NAMALWA (cell line): ENCODE results near the gene RNF144A.

Experiments
- DNase-seq: peaks from one replicate; pipeline ENCODE4 v3.0.0-alpha.2; 2015; ENCODE audit warnings: low spot score

The RNF144A gene

DNA sequence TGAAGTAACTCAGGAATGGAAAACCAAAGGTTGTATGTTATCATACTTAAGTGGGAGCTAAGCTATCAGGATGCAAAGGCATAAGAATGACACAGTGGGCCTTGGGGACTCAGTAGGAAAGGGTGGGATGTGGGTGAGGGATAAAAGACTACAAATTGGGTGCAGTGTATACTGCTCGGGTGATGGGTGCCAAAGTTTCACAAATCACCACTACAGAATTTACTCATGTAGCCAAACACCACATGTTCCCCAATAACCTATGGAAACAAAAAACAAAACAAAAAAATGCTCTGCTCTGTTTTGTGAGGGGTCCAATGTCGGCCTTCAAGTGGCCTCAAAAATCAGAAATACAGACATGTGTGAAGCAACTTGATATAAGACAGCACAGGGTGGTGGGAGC is 8.9 kb upstream of the RNF144A start:
- no peak for DNase-seq

- peak; percentile 38 for DNase-seq
Measured at GRCh38 chr2:6909431-6910385, 7.5 kb upstream of the RNF144A start.

- DNase-seq, result no peak
Measured at GRCh38 chr2:6911721-6912120, 5.5 kb upstream of the RNF144A start.

- DNase-seq, result no peak
Measured at GRCh38 chr2:6913415-6914157, 3.6 kb upstream of the RNF144A start.

DNA sequence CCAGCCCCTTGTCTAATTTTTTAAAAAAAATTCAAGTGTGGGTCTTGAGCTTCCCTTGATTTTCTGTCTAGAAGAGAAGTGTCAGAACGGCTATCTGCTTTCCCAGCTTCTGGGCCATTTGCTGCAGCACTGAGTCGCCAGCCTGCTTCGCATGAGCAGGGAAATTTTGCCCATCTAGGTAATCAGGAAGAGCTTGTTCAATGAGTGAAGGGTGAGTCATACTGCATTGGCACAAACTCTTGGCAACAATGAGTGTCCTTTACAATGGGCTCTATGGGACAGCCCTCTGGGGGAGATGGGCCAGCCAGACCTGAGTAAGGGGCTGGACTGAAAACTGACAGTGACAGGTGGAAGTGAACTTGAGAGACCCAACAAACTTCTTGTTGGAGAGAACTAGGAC is 2.4 kb upstream of the RNF144A start:
- DNase-seq, result no peak

GRCh38 chr2:6915399-6915798 is 1.8 kb upstream of the RNF144A start:
- no peak for DNase-seq

- no peak for DNase-seq
Measured at GRCh38 chr2:6916224-6916623, 988 bp upstream of the RNF144A start.

GRCh38 chr2:6916736-6917070 is 509 bp upstream of the RNF144A start:
- no peak for DNase-seq

GRCh38 chr2:6917761-6918421 is 679 bp downstream of the RNF144A start:
- DNase-seq, result no peak

GRCh38 chr2:6919901-6920742 is 2.9 kb downstream of the RNF144A start:
- no peak for DNase-seq

DNA sequence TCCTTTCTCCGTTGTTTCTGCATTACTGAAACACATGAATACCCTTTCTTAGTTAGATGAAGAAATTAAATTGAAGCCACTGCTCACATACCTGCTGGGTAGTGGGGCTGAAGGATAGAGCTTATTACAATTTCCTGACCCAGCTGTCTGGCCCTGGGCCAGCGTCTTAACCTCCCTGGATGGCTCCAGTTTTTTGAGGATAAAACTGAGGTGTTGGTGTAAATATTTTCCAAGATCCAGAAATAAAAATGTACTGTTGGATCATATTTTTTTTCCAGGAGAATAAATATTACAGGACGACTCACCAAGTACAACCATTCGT is 3.5 kb downstream of the RNF144A start:
- DNase-seq, result no peak

DNA sequence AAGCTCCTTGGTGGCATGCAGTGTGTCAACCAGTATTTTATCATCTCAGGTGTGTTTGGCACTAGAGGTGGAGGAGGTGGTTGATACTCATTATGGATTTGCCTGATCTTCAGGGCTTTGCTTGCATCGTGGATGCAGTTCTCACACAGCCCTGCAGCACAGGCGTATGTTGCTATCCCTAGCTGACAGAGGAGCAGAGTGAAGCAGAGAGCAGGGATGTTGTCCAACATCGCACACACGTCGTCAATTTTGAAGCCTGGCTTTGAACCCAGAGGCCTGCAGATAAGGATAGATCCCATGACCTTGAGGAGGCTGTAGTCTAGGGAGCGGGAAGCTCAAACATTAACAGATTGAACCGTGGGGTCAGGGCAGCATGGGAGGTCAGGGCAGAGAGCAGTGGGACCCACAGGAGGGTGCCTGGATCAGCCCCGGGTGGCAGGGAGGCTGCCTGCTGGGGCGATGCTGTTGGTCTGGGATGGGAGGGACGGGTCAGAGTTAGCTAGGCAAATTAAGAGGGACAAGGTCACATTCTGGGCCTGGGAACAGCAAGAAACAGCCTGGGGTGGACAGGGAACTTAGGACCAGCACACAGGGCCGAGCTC is 4.2 kb downstream of the RNF144A start:
- DNase-seq, result no peak

- no peak for DNase-seq
Measured at GRCh38 chr2:6922201-6922656, 5.0 kb downstream of the RNF144A start.

GRCh38 chr2:6923319-6923718 is 6.1 kb downstream of the RNF144A start:
- no peak for DNase-seq

- no peak for DNase-seq
Measured at GRCh38 chr2:6924101-6924923, 7.1 kb downstream of the RNF144A start.

GRCh38 chr2:6924924-6925409 is 7.8 kb downstream of the RNF144A start:
- DNase-seq, result no peak

GRCh38 chr2:6926071-6926732 is 9.0 kb downstream of the RNF144A start:
- DNase-seq, result no peak

- DNase-seq, result no peak
Measured at GRCh38 chr2:6927186-6927585, 10.0 kb downstream of the RNF144A start.

DNA sequence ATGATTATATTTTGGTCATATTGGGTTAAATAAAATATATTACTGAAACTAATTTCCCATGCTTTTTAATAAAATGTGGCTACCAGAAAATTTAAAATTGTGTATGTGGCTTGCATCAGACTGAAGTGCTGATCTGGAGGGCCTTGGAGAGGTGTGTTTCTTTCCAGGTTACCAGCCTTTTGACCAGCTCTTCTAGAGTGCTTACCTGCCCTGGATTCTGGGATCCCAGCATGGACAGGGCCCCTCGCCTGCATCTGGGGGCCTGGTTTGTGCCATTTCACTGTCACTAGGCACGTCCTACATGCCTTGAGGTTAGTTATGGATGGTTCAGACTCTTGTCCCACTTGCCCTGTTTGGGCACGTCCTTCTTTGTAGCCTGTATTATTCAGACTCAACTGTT is 10.5 kb downstream of the RNF144A start:
- no peak for DNase-seq

DNA sequence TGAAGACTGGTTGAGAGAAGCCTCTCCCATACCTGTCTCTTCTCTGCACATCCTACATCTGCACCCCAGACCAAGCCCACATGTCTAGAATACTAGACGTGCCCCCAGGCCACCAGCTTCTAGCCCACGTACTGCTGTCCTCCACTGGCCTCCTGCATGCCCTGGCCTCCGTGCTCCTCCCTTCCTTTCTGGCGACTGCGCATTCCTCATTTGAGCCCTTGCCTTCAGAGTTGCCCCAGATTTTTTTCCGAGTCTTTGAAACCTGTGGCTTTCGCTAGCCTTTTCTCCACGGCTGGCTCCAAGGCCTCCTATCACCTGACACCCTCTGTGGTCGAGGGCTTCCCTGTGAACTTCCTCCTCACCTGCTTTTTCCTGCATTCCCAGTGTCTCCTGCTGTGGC is 11.2 kb downstream of the RNF144A start:
- no peak for DNase-seq
